ENCODE results near the gene GJA1. TPM values are rescaled to one million over a fixed set of nuclear protein-coding genes. Genes with fewer than 3 reads are reported as not detected.

Gene GJA1
- total RNA-seq, 4 donors from 2014 or later, result 4.6 to 19.8 (median 13.2) TPM

DNA sequence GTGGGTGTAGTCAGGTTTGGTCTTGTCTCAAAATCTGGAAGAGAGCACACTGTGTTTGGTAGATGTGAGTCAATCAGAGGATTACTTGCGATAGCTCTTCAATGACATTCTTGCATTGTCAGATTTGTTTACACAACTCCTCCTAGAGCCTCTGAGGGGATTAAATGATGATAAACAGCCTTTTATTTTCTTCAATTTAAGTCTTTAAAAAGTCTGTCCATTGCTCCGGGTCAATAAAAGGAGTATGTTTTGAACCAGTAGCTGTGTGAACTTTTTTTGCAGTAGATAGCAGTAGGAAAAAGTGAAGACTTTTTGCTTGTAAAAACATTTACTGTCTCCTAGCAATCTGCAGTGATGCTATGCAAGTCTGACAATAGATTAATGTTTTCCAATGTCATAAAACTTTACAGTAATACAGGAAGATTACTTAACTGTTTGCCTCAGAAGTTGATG is 49.9 kb downstream of the GJA1 start:
- H3K4me3 ChIP-seq, result no peak overlapping the region
- no peaks in the 10 kb centered on the region for H3K36me3 ChIP-seq
- no peaks in the 10 kb centered on the region for H3K4me1 ChIP-seq
- DNase-seq, result no peak
- TF ChIP-seq POLR2A (IDR thresholded peaks at IDR 0.05), result no peak
- TF ChIP-seq, protein P1, sequence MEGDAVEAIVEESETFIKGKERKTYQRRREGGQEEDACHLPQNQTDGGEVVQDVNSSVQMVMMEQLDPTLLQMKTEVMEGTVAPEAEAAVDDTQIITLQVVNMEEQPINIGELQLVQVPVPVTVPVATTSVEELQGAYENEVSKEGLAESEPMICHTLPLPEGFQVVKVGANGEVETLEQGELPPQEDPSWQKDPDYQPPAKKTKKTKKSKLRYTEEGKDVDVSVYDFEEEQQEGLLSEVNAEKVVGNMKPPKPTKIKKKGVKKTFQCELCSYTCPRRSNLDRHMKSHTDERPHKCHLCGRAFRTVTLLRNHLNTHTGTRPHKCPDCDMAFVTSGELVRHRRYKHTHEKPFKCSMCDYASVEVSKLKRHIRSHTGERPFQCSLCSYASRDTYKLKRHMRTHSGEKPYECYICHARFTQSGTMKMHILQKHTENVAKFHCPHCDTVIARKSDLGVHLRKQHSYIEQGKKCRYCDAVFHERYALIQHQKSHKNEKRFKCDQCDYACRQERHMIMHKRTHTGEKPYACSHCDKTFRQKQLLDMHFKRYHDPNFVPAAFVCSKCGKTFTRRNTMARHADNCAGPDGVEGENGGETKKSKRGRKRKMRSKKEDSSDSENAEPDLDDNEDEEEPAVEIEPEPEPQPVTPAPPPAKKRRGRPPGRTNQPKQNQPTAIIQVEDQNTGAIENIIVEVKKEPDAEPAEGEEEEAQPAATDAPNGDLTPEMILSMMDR (IDR thresholded peaks at IDR 0.05), result no peak
- no peaks in the 10 kb centered on the region for H3K27me3 ChIP-seq
- no peak overlapping the region for H3K27ac ChIP-seq
- H3K9me3 ChIP-seq, result no peaks in the 10 kb centered on the region

DNA sequence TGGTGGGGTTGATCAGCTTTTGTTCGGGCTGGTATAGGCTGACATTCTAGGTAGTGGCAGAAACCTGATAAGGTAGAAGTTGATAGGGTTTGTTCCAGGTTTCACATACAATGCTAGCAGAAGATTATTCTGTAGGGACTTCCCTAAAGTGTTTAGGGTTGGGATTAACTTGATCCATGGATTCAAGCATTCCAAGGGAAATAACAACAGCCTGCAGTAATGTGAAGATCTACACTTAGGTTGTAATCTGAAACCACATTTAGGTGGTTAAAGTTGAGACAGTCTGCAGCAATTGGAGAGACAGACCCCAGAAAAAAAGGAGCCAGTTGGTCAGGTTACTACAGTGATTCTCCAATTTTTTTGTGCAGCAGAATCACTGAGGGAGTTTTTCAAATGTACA is 56.1 kb downstream of the GJA1 start:
- TF ChIP-seq, protein P1 (IDR thresholded peaks at IDR 0.05), result no peak
- TF ChIP-seq POLR2A (IDR thresholded peaks at IDR 0.05), result no peak
- Histone ChIP-seq H3K4me3 (no peak overlapping the region), H3K4me1 (no peaks in the 10 kb centered on the region), H3K9me3 (no peaks in the 10 kb centered on the region), H3K36me3 (no peaks in the 10 kb centered on the region), H3K27ac (no peak overlapping the region), H3K27me3 (no peaks in the 10 kb centered on the region)
- DNase-seq, result no peak

DNA sequence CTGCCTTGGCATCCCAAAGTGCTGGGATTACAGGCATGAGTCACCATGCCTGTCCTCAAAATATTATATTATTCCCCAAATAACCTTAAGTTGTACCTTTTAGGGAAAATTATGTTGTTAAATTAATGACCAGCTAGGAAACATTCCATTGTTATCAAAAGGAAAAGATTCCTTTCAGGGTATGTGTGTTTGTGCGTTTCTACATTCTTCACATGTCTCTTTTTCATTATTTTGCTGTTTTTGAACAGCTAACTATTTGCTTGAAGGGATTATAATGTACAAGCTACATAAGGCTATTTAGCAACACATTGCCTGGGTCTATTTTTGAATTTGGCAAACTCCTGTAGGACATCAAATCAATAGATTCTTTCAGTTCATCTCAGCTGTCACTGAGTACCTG is 57.1 kb downstream of the GJA1 start:
- Histone ChIP-seq H3K4me3 (no peak overlapping the region), H3K27me3 (no peaks in the 10 kb centered on the region), H3K9me3 (no peaks in the 10 kb centered on the region), H3K36me3 (no peaks in the 10 kb centered on the region), H3K27ac (no peak overlapping the region), H3K4me1 (no peaks in the 10 kb centered on the region)
- TF ChIP-seq, protein P1 (IDR thresholded peaks at IDR 0.05), result no peak
- no peak for TF ChIP-seq POLR2A (IDR thresholded peaks at IDR 0.05)
- DNase-seq, result no peak

DNA sequence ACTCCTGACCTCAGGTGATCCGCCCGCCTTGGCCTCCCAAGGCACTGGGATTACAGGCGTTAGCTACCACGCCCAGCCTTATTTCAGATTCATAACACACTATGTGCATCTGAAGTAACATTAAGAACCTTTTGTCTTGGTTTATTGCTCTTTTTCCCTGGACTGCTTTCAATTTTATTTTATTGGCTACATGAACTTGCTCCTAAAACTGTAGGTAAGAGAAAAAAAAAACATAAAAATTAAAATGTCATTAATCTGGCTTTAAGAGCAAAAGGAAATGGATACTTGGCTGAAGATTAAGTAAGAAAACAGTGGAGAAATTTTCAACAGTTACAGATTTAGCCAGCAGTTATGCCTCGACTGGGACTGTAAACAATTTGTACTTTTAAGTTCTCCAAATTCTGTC is 62.5 kb downstream of the GJA1 start:
- no peak for DNase-seq
- no peaks in the 10 kb centered on the region for H3K4me1 ChIP-seq
- no peaks in the 10 kb centered on the region for H3K36me3 ChIP-seq
- no peaks in the 10 kb centered on the region for H3K9me3 ChIP-seq
- no peak overlapping the region for H3K4me3 ChIP-seq
- TF ChIP-seq POLR2A (IDR thresholded peaks at IDR 0.05), result no peak
- TF ChIP-seq, protein P1 (IDR thresholded peaks at IDR 0.05), result no peak
- no peaks in the 10 kb centered on the region for H3K27me3 ChIP-seq
- H3K27ac ChIP-seq, result no peak overlapping the region

DNA sequence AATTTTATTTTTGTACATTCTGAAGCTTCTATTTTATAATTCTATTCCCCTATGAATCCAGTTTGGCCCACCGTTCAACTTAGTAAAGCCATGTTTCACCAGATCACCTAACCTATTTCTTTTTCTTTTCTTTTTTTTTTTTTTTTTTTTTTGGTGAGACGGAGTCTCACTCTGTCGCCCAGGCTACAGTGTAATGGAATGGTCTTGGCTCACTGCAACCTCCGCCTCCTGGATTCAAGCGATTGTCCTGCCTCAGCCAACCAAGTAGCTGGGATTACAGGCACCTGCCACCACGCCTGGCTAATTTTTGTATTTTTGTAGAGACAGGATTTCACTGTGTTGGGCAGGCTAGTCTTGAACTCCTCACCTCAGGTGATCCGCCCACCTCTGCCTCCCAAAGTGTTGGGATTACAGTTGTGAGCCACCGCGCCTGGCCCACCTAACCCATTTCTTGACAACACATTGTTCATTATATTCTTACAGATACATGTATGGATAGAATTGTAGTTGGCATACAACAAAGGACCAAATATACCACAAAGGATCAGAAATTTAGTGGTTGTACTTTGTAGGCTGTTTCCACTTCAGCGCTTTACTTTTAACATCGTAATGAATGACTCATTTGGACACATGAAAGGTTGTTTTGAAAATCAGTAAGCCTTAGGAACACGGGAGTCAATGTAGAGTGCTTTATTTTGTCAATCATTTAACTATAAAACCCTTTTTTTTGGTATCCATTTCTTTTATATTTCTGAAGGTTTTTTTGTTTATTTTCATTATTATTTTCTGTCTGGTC is 63.2 kb downstream of the GJA1 start:
- no peaks in the 10 kb centered on the region for H3K36me3 ChIP-seq
- H3K27ac ChIP-seq, result no peak overlapping the region
- no peak for DNase-seq
- no peak for TF ChIP-seq POLR2A (IDR thresholded peaks at IDR 0.05)
- TF ChIP-seq, protein P1 (IDR thresholded peaks at IDR 0.05), result no peak
- no peaks in the 10 kb centered on the region for H3K9me3 ChIP-seq
- H3K27me3 ChIP-seq, result no peaks in the 10 kb centered on the region
- H3K4me1 ChIP-seq, result no peaks in the 10 kb centered on the region
- H3K4me3 ChIP-seq, result no peak overlapping the region

Small RNA genes lying within 50 kb of the gene (small RNA-seq; reads per million reads assigned to genes)
- 0 reads per million in 2 donors for gene RNU4-35P

Other genes starting within 250 kb of the GJA1 start
- 10 to 100 TPM; 16.5 to 29.2 (median 27.0) TPM for gene TBC1D32, start 101.2 kb upstream of the GJA1 start, total RNA-seq